HG03045 (cell line): Measurements from ENCODE around the gene ZBBX.
"Not testable (repeated sequence)": the region's sequence is repeated elsewhere in the genome, so short reads cannot be mapped to it uniquely, and the experiment has no call there.

Source experiments
- ATAC-seq: cut with Tn5 transposase; IDR thresholded peaks from one replicate; pipeline ENCODE4 v1.9.1; 2021; ENCODE audit warnings: mild to moderate bottlenecking, moderate library complexity; ENCODE audit not compliant: unreplicated experiment

ZBBX gene, protein sequence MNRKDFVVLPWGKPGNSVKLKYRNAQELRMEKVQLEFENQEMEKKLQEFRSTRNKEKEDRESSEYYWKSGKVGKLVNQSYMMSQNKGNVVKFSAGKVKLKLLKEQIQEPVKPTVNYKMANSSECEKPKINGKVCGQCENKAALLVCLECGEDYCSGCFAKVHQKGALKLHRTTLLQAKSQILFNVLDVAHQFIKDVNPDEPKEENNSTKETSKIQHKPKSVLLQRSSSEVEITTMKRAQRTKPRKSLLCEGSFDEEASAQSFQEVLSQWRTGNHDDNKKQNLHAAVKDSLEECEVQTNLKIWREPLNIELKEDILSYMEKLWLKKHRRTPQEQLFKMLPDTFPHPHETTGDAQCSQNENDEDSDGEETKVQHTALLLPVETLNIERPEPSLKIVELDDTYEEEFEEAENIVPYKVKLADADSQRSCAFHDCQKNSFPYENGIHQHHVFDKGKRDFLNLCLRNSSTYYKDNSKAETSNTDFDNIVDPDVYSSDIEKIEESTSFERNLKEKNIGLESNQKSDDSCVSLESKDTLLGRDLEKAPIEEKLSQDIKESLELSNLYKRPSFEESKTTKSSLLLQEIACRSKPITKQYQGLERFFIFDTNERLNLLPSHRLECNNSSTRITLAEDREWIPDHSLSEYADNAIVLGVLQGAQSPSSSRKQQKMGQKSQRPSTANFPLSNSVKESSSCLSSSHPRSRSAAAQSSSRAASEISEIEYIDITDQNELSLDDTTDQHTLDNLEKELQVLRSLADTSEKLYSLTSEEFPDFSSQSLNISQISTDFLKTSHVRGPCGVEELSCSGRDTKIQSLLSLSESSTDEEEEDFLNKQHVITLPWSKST

GRCh38 chr3:167380004-167380689 lies at the start of gene ZBBX:
ZBBX (minus strand) TSS chr3:167380297; CDS start chr3:167372901, 7,396 bp downstream.
- peak; percentile 100 for ATAC-seq

DNA sequence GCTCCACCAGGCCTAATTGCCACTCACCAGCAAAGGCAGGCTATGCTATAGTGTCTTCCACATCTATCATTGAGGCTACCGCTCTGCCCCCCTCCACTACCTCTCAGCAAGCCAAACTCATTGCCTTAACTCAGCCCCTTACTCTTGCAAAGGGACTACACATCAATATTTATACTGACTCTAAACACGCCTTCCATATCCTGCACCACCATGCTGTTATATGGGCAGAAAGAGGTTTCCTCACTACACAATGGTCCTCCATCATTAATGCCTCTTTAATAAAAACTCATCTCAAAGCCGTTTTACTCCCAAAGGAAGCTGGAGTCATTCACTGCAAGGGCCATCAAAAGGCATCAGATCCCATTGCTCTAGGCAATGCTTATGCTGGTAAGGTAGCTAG lies 46.9 kb upstream of the ZBBX start:
- ATAC-seq: not testable (repeated sequence)

GRCh38 chr3:167422396-167422795 lies 42.3 kb upstream of the ZBBX start:
- not testable (repeated sequence) for ATAC-seq

DNA sequence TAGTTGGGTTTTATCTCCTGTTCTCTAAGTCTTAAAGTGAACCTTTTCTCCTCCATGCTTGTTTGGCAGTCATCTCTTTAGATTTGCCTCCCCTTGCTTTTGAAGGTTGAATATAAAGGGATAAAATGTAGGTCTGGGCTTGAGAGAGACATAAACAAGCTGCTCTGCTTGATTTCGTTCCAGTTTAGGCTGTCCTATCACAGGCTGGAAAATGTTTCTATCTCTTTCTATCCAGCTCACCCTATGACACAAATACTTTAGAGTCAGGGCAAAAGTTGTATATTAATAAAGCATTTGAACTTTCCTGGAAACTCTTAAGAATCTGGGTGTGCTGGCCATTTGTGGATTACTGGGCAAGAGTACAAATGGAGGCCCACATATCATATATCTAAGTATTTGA lies 29.5 kb upstream of the ZBBX start:
- ATAC-seq: no peak

DNA sequence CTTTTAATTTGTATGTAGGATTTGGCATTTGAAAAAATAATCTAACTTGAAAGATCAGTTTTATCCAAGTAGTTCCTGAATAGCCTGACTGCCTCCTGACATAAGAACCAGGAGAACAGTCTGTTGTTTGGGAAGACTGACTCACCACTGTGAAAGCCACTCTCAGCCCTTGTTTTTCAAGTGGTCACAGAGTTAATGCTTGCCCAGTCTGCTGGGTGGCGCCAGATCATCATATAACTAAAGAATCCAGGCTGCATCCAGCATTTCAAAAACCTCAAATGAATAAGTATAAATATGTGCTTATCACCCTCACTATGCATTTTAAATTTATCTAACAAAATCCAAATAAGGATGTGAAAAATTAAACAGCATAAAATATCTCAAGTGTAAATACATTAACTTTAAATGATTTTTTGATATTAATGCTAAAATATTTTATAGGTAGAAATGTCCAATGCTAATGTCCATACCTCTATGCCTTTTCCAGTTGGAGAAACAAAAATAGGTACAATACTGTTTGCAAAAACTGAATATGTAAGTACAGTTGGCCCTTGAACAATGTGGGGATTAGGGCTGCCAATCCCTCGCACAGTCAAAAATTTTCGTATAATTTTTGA lies 26.9 kb upstream of the ZBBX start:
- no peak for ATAC-seq

GRCh38 chr3:167397826-167398225 lies 17.7 kb upstream of the ZBBX start:
- no peak for ATAC-seq

DNA sequence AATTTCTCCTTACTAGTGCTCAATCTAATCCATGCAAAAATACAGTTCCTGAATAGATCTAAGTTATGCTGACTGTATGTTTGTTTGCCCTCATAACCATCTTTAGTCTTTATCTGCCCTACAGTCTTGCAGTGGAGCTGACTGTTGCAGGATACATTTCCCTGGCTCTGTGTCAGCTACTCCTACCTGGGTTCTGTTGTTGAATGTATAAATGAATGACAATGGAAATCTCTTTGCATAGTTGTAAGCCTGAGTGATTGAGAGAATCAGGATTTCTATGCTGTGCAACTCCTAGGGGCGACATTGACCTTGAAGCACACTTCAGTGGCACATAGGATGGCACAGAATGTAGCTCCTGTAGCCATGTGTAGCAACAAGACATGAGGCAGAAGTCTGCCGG lies 16.0 kb upstream of the ZBBX start:
- no peak for ATAC-seq

- ATAC-seq: no peak
Observed at GRCh38 chr3:167394003-167394402, 13.9 kb upstream of the ZBBX start.

- no peak for ATAC-seq
Observed at GRCh38 chr3:167382155-167382554, 2.1 kb upstream of the ZBBX start.

GRCh38 chr3:167375478-167375877 lies 4.6 kb downstream of the ZBBX start:
- no peak for ATAC-seq

DNA sequence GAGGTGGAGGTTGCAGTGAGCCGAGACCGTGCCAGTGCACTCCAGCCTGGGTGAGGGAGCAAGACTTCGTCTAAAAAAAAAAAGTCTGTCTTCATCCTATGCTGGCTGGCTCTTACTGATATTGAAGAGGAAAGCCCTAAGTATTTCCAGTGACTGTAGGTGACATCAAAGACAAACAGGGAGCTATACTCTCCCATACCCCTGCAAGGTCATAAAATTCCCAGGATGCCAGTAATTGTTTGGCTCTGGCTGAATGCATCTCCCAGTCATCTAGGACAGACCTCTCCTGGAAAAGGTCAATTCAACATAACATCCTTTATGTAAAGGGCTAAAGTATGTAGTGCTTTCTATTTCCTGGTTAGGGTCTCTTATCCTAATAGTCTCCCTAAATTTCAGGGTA lies 8.0 kb downstream of the ZBBX start:
- no peak for ATAC-seq

DNA sequence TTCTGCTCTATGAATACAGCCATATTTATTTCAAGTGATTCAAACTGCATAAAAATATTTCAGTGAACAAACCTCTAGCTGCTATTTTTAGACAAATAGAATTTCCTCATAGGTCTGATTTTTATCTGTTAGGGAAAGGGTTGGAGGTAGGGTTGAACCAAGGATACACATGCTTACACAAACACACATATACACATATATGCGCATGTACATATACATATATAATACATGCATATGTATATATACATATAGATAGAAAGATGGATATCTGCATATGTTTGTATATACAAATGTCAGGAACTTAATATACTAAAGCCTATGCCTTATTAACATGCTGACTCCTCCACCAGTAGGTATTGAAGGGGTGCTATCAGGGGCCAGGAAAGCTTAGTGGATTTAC lies 18.1 kb downstream of the ZBBX start:
- ATAC-seq: no peak

DNA sequence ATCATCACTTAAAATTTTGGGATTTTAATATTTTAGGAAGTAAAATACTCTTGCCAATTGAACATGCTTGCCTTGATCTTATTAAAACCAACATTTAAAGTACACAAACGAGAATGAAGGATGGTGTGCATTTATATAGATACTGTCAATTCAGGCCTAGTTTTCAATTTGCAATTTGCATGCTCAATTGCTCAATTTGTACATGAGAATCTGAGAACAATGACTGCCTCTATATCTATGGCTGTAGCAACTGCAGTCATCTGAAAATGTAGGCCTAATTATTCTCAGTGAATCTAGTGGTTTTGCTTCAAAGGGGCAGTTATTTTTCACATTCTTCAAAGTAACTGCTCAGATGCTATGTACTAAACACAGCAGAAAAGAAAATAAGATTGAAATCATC lies 18.8 kb downstream of the ZBBX start:
- no peak for ATAC-seq

DNA sequence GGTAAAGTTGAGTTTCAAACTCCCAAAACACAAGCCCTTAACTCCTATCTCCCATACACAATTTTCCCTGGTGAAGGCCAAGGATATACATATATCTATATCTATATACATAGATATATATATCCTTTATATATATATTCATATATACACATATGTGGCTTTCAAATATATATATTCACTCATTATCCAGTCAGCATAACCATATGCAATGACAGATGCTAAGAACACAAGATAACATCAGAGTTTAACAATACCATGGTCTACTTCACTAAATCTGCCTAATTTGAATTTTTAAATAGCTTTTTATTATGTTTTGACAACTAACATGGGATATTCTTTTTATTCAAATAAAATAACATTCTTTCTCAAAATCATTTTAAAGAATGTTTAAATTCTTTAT lies 24.7 kb downstream of the ZBBX start:
- no peak for ATAC-seq

DNA sequence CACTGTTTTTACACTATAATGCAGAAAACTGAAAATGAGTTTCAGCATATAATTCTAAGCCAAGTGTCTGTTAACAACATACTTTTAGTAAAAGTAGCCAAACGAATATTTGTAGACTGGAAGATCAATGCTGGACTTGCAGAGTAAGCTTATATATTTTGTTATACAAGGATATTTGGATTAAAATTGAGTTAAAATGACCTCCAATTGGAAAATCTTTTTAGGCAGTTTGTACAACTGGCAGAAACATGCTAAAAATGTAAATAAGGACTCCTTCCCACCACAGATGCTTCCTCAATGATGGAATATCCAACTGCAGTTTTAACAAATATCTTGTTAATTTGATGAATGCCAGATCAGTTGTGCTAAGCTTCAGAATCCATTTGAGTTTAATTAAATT lies 25.3 kb downstream of the ZBBX start:
- ATAC-seq: no peak

DNA sequence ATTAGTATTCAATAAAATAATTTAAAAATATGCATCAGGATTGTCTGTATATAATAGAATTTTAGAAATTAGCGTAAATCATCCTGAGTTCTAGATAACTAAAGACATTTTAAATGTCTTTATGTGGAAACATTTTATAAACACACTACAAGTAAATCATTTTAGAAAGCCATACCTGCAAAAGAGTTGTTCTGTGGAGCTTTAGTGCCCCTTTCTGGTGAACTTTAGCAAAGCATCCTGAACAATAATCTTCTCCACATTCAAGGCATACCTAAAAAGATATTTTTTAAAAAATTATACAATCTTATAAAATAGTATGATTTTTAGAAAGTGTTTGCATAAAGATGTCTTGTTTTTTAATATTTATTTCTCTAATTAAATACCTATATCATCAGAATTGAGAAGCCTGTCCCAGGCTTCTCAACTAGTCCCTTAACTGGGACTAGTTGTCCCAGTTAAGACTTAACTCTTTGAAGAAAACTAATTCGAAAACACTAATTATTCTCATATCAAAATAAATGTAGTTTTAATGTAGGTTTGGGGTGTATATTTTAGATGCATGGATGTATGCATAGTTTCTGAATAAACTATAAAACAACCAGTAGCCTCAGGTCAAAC lies 29.7 kb downstream of the ZBBX start:
- ATAC-seq: no peak

GRCh38 chr3:167346171-167346570 lies 33.9 kb downstream of the ZBBX start:
- ATAC-seq: no peak

DNA sequence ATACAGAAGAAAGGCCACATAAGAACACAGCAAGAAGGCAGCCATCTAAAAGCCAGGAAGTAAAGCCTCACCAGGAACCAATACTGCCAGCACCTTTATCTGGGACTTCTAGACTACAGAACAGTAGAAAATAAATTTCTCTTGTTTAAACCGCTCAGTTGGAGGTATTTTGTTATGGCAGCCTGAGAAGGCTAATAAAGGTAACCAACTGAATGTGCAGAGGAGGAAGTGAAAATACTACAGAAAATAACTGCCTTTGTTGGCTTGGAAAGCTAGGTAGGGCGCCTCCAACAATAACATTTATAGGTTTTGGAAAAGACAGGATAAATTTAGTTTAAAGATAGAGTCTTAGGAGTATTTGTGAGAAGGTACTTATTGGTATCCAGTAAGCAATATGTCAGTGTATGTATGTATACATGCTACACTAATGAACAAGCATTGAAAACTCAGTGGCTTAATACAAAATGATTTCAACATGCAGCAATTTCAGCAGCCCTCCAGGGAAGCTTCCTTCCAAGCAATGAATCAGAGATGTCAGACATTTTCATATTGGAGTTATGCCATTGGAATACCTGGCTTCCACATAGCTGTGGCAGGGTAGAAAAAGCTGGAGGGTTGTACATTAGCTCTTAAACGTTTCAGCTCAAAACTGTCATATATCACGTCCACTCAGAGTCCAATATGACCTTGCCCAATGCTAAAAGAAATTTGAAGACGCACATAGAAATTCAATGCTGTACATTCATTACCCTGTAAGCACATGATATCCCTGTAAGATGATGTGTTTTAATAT lies 48.9 kb downstream of the ZBBX start:
- ATAC-seq: no peak

- no peak for ATAC-seq
Observed at GRCh38 chr3:167323572-167323971, 56.5 kb downstream of the ZBBX start.
